Astrocyte of the cerebellum (primary cell): ENCODE data around the gene DLL3.

ENCODE experiments used
- DNase-seq: peaks from one replicate; pipeline ENCODE4 v3.0.0-alpha.2; 2011; ENCODE audit warnings: low read depth
- H3K4me3 ChIP-seq: 2 replicates; pipeline ENCODE4 v1.5.1; 2011; ENCODE audit warnings: mild to moderate bottlenecking, low read depth, low read length, moderate library complexity
- CTCF ChIP-seq: IDR thresholded peaks from 2 replicates; pipeline ENCODE4 v1.5.1; 2012; ENCODE audit warnings: low read length, low read depth, moderate library complexity, mild to moderate bottlenecking; ENCODE audit errors: missing control alignments
- in situ Hi-C: cut with HindIII; loops from 2 replicates; pipeline ENCODE4 v1.10.0; 2017; ENCODE audit warnings: low sequenced_read_pairs

The DLL3 gene

GRCh38 chr19:39515551-39516191, 16.9 kb downstream of the DLL3 start:
- no peak for TF ChIP-seq CTCF
- H3K4me3 ChIP-seq, result peak overlapping the region; percentile 20
- DNase-seq, result no peak
- in situ Hi-C loops, result no loop called here

- H3K4me3 ChIP-seq, result no peak overlapping the region
- in situ Hi-C loops, result no loop called here
- DNase-seq, result no peak
- no peak for TF ChIP-seq CTCF
Measured at GRCh38 chr19:39516270-39516669, 17.5 kb downstream of the DLL3 start.

- in situ Hi-C loops, result no loop called here
Measured at GRCh38 chr19:39517432-39517831, 18.7 kb downstream of the DLL3 start.

GRCh38 chr19:39518458-39518857, 19.7 kb downstream of the DLL3 start:
- in situ Hi-C loops, result no loop called here
- no peak for TF ChIP-seq CTCF
- H3K4me3 ChIP-seq, result no peak overlapping the region
- DNase-seq, result no peak

More at GRCh38 chr19:39517432-39517831, 18.7 kb downstream of the DLL3 start:
- H3K4me3 ChIP-seq, result no peak overlapping the region
- DNase-seq, result no peak
- no peak for TF ChIP-seq CTCF

- no peak for DNase-seq
- TF ChIP-seq CTCF, result no peak
- H3K4me3 ChIP-seq, result no peak overlapping the region
- in situ Hi-C loops, result no loop called here
Measured at GRCh38 chr19:39518975-39519374, 20.2 kb downstream of the DLL3 start.

GRCh38 chr19:39520541-39521484, 22.1 kb downstream of the DLL3 start:
- no peak for TF ChIP-seq CTCF
- no peak overlapping the region for H3K4me3 ChIP-seq
- in situ Hi-C loops, result no loop called here
- no peak for DNase-seq
